NCI-H128 (cell line): Measurements from ENCODE around the gene ZNF112.

Experiments used
- DNase-seq: peaks from one replicate; lab custom pipeline; 2025; ENCODE audit not compliant: unreplicated experiment; lab: John Stamatoyannopoulos, UW

The ZNF112 gene

DNA sequence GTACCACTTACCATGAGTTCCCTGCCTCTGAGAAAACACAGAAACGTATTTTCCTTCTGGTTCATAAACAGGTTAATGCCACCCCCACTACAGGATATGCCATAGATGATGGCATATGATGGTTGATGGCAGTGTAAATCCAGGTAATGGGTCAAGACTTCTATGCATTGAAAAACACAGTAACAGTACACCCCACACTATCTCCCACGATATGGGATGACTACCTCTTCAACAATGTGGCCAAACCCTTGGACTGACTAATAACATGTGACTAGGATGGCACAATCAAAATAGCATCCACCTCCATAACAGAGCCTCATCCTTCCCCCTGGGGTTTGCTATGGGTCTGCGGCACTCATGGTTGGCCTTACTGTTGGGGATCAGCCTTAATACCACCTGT lies 73.6 kb downstream of the ZNF112 start:
- no peak for DNase-seq

- DNase-seq = no peak
Observed at GRCh38 chr19:44280916-44281315, 75.6 kb downstream of the ZNF112 start.

GRCh38 chr19:44278181-44278690 lies 78.2 kb downstream of the ZNF112 start:
- no peak for DNase-seq

GRCh38 chr19:44277331-44277730 lies 79.1 kb downstream of the ZNF112 start:
- no peak for DNase-seq
